Measurements from ENCODE around the gene COX6B2.

The COX6B2 gene

DNA sequence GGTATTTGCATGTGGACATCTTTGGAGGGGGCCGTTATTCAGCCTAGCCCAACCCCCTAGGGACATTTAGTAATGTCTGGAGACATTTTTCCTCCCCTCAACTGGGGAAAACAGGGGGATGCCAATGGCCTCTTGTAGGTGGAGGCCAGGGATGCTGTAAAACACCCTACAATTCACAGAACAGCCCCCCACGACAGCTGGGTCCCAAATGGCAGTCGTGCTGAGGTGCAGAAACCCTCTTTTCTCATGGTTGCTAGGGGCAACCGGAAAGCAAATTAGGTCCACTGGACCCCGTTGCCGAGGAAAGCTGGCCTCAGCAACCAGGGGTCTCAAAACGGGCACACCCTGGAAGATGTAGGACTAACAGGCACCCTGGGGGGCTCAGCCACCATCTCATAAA is 44.0 kb downstream of the COX6B2 start:
- no peak for DNase-seq

DNA sequence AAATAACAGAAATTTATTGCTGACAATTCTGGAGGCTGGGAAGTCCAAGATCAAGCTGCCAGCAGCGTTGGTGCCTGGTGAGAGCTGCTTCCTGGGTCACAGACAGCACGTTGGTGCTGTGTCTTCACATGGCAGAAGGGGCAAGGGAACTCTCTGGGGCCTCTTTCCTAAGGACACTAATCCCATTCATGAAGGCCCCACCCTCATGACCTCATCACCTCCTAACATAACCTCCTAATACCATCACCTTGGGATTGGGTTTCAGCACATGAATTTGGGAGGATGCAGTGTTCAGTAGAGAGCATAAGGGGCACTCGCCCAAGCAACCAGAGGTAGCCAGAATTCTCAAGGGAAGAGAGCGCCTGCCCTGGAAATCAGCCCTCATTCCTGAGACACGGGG is 45.1 kb downstream of the COX6B2 start:
- no peak for DNase-seq

DNA sequence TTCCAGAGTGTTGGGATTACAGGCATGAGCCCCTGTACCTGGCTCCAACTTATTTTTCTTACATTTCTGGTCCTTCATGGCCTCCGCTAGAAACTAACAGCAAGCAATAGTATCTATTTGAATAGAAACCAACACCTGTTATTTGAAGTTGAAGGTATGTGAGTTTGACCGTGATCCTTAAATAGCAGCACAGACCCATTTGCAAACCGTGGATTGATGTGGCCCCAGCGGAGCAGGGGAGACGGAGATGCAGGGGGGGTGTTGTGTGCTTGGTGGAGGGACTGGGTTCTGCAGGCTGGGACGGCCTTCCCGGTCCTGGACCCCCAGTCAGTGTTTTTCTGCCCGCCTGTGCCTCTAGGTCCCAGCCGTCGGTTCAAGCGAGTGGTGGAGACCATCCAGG is 46.2 kb downstream of the COX6B2 start:
- DNase-seq = no peak

DNA sequence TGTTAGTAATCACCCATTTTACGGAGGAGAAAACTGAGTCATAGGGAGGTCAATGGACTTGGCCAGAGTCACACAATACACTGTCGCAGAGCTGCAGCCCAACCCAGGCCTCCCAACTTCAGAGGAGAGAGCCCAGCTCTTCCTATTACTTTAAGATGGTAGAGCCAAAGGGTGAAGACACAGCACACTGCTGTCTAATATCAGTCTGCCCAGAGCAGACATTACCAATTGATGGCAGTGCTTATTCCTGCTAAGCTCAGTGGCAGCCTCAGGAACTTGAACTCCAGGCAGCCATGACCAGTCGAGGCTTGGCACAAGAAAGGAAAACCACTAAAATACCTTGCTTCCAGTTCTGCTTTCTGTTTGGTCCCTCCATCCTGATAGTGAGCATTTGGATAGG is 47.8 kb downstream of the COX6B2 start:
- no peak for DNase-seq

DNA sequence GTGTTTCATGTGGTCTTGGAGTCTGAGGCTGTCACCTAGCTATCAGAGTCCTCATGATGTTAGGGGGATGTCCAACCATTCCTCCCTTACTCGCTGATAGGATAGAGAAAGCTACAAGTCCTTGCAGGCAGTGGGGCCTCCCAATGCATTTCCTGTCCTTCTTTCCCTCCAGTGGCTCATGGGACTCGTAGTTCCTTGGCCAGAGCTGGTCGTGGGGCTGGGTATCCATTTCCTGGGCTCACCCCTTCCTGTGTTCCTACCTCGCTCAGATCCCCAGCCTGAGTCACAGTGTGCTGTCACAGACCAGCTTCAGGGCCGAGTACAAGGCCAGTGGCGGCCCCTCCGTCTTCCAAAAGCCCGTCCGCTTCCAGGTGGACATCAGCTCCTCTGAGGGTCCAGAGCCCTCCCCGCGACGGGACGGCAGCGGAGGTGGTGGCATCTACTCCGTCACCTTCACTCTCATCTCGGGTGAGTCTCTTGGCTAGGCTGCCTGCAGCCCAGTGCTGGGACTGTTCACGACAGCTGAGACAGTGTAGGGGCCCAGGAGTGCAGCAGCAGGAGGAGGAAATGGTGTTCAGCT is 48.4 kb downstream of the COX6B2 start:
- DNase-seq = no peak

DNA sequence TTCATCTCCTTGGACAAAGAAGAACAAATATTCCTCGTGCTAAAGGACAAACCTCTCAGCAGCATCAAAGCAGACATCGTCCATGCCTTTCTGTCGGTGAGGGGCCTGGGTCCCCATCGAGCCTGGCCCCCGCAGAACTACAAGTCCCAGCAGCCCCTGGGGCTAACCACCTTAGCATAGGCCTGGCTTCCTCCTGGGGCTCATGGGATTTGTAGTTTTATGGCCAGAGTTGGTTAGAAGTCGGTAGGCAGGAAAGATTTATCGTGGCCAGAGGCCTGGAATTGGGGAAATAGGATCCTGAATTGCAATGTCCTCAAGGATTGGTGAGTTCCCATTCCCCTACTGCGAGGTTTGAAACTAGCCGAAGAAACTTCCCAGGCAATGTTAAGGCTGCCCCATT is 49.0 kb downstream of the COX6B2 start:
- DNase-seq = peak; percentile 59

DNA sequence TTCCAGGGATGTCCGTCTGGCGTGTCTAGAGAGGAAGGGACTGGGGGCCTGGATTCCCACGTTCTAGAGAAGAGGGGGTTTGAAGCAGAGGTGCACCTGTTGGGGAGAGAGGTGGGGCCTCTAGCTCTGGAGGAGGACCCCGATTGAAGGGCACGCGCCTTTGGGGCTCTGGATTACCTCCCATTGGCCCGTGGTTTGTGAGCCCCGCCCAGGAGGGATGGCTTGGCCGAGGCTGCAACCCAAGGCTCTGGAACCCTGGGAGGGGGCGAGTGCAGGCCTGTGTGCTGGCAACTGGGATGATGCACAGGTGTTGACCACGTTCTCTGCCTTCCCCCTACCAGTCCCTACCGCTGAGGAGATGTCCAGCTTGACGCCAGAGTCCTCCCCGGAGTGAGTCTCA is 49.5 kb downstream of the COX6B2 start:
- DNase-seq = no peak

DNA sequence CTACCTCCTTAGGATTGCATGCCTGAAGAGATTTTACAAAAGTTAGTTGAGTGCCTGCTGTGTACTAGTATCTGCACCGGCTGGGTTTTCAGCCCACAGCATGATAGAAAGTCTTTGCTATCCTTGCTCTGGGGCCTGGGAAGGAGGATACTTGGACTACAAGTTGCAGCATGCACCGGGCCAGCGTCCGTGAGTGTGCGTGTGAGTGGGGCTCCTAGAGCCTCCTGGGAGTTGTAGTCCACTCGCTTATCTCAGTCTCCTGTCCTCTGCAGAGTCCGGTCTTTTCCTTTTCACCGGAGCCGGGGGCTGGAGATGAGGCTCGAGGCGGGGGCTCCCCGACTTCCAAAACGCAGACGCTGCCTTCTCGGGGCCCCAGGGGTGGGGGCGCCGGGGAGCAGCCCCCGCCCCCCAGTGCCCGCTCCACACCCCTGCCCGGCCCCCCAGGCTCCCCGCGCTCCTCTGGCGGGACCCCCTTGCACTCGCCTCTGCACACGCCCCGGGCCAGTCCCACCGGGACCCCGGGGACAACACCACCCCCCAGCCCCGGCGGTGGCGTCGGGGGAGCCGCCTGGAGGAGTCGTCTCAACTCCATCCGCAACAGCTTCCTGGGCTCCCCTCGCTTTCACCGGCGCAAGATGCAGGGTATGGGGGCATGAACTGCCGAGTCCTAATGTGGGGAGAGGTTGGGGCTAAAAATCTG is 50.1 kb downstream of the COX6B2 start:
- DNase-seq = peak; percentile 61

DNA sequence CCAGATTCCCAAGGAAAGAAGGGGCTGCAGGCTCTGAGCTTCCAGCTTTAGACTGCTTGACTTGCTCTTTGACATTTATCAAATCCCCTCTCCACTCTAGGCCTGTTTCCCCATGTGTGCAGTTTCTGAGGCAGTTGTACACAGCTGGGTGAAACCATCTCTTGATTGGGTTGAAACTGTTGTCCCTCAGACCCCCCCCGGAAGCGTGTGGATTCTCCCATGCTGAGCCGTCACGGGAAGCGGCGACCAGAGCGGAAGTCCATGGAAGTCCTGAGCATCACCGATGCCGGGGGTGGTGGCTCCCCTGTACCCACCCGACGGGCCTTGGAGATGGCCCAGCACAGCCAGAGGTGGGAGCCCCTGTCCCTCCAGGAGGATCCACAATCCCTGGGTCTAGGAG is 51.0 kb downstream of the COX6B2 start:
- DNase-seq = no peak

DNA sequence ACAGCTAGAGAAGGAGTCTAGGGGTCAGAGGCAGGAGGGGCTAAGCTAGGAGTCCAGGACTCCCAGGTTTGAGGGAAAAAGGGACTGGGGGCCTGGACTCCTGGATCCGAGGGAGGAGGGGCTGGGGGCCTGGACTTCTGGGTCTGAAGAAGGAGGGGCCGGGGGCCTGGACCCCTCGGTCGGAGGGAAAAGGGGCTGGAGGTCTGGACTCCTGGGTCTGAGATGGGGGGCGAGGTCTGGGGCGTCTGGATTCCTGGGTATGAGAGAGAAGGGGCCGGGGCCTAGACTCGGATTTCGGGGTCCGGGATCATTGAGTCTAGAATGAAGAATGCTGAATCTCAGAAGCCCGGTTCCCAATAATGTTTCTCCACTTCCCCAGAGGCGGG is 52.2 kb downstream of the COX6B2 start:
- no peak for DNase-seq

DNA sequence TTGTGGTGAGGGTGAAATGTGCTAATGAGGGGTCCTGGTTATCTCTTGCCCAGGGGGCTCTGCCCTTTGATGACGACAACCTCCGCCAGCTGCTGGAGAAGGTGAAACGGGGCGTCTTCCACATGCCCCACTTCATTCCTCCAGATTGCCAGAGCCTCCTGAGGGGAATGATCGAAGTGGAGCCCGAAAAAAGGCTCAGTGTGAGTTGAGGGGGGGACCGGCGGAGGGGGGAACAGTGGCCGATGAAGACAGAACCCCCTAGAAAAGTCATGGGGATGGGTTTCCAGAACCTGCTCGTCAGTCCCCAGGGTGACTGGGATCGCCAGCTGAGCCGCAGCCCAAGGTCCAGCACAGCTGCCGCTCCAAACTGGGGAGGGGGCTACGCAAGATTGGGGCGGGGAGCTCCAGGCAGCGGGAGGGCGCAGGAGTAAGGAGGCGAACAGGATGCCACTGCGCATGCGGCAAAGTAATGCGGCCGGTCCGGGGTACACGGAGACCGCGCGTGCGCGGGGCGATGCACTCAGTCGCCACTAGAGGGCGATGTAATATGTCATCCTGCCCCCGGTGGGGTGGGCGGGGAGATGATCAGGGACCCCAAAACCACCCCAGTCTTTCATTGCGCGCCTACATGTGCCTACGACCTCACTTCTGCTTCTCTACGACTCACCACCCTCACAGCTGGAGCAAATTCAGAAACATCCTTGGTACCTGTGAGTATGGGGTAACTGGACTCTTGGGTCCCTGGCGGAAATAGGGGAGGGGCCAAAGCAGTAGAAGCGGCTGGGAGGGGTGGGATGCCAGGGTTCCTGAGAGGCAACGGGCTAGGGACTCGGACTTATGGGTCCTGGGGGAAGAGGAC is 52.8 kb downstream of the COX6B2 start:
- peak; percentile 86 for DNase-seq

DNA sequence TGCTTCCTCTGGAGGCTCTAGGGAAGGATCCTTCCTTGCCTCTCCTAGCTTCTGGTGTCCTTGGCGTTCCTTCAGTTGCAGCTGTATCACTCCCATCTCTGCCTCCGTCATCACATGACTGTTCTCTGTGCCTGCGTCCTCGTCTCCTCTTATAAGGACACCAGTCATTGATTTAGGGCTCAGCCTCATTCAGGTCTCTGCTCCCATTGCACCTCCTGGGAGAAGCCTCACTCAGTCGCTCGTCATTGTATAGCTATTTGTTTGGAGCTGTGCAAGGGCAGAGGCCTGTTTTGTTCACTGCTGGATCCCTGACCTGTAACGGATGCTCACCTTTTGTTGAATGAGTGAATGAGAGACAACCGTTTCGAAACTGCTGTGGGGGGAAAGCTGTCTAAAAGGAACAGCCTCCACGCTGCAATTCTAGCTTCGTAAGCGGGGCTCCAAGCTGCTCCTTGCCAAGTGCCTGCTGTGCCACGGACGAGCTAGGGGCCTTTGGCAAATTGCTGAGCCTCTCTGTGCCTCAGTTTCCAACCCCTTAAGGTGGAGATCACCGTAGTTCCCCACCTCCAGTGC is 53.5 kb downstream of the COX6B2 start:
- no peak for DNase-seq

DNA sequence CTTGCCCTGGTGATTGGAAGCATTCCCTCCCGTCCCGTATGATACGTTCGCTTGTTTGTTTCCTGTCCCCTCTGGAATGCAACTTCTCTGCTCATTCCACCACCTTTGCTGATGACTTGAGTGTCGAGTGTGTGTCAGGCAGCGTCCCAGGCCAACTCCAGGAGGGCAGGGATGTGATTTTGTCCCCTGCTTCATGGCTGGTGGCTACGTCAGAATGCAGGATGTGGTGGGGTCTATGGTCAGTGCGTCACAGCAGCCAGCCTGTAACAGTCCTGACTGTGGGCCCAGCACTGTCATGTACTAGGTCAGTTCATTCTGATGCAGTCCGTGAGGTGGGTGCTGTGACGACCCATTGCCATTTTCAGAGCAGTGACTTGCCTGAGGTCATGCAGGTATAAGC is 54.5 kb downstream of the COX6B2 start:
- DNase-seq = no peak

Measured in hematopoietic multipotent progenitor cell treated with erythropoietin and hydrocortisone succinate and interleukin-3 and kit ligand, for 8 days (in vitro differentiated cells).